EL (cell line): ENCODE results near the gene CD63.
"Not testable (repeated sequence)": the region's sequence is repeated elsewhere in the genome, so short reads cannot be mapped to it uniquely, and the experiment has no call there.

Source experiments
- DNase-seq: peaks from one replicate; pipeline ENCODE4 v3.0.0-alpha.2; 2016

The CD63 gene

DNA sequence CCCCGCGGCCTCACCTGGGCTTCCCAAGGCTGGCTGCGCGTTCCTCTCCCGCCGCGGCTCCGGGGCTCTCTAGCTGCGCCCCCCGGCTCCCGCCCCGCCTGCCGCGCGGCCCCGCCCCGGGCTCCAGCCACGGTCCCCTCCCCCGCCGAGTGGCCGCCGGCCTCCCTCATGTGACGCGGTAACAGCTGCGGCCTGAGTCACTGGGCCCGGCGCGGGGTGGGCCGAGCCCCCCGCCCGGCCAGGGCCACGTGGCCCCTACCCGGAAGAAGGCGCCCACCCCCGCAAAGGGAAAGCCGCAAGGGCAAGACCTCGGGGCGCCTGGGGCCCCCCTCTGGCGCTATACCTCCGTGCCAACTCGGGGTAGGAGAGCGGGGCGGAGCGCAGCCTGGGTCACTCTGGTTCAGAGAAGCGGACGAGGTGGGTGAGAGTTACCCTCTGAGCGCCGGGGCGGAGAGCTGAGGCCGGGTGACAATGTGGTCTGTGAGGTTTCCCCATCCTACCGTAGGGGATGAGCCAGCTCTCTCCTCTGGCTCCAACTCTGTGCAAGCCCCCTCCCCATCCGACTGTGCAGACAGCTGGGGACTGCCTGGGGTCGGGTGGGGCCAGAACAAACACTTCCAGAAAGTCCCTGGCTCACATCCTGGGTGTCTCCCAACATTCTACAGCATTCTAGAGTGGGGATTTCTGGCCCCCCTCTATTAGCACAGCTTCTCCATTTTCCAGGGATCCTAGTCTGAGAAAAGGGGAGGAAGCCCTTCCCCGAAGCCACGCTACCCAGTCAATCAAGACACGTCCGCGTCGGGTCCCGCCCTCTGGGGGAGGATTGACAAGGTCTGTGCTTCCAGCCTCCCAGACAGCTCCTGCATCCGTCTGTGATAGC is at the start of gene CD63:
TSS of gene CD63 (minus strand) at position 71 of the 880 bp plus-strand sequence. CDS start 668 bp downstream, outside the sequence.
- DNase-seq = peak; percentile 96

GRCh38 chr12:55777856-55778255 is 49.0 kb upstream of the CD63 start:
- no peak for DNase-seq

- no peak for DNase-seq
Measured at GRCh38 chr12:55771736-55772135, 42.9 kb upstream of the CD63 start.

DNA sequence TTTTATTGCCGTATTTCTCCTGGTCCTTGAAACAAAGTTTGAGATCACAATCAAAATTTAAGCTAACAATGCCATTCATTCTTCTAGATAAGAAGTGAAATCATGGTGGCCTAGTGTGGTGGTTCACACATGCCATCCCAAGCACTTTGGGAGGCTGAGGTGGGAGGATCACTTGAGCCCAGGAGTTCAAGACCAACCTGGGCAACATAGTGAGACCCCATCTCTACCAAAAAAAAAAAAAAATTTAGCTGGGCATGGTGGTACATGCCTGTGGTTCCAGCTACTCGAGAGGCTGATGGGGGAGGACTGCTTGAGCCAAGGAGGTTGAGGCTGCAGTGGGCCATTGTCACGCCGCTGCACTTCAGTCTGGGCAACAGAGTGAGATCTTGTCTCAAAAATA is 38.3 kb upstream of the CD63 start:
- DNase-seq = no peak

GRCh38 chr12:55765736-55766290 is 37.0 kb upstream of the CD63 start:
- DNase-seq = no peak

DNA sequence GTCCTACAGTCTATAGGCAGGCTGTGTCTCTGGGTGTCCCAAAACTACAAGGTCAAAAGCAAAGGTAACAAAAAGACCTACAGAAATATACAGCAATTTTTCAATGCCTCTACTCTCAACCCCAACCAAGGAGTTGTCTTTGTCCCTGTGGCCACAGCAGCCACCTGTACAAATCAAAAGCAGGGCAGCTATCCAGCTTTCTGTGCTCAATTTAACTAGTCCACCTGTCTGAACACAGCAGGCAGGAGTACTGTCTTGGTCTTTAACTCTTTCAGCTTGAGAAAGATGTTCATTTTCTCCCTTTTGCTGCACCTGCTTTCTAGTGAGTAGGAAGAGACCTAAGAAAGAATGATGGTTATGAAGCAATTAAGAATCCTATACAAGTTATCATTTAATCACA is 33.8 kb upstream of the CD63 start:
- DNase-seq = no peak

DNA sequence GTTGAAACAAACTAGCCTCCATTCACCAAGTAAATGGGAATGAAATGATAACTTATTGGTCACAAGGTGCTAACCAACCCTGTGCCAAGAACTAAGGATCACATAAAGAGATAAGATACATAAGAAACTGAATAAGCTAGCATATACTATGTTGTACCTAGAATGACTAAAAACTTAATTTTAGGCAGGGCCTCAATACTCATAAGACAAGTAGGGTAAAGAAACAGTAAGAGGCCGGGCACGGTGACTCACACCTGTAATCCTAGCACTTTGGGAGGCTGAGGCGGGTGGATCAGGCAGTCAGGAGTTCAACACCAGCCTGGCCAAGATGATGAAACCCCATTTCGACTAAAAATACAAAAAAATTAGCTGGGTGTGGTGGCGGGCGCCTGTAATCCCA is 31.9 kb upstream of the CD63 start:
- no peak for DNase-seq

DNA sequence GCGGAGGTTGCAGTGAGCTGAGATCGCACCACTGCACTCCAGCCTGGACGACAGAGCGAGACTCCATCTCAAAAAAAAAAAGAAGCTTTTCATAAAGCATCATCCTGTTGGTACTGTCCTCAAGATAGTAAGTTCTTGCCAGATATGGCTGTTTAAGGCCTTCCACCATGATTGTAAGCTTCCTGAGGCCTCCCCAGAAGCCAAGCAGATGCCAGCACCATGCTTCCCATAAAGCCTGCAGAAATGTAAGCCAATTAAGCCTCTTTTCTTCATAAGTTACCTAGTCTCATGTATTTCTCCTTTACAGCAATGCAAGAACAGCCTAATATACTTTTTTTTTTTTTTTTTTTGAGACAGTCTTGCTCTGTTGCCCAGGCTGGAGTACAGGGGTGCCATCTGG is 29.8 kb upstream of the CD63 start:
- not testable (repeated sequence) for DNase-seq

DNA sequence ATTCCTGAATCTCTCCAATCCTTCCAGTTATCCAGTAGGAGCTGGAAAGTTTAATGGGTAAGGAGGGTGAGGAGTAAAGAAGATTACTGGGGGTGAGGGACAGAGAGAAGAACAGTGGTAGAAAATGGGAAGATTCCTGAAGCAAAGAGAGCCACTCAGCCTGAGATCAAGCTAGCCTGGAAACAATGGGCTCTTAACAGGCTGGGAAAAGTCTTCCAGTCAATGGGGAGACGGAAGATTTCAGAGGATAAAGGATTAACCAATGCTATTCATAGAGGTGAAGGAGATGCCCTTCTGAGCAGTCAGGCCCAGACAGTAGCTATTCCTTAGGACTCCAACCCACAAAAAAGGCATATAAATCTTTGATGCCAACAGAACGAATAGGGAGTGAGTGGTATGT is 28.9 kb upstream of the CD63 start:
- DNase-seq = no peak

DNA sequence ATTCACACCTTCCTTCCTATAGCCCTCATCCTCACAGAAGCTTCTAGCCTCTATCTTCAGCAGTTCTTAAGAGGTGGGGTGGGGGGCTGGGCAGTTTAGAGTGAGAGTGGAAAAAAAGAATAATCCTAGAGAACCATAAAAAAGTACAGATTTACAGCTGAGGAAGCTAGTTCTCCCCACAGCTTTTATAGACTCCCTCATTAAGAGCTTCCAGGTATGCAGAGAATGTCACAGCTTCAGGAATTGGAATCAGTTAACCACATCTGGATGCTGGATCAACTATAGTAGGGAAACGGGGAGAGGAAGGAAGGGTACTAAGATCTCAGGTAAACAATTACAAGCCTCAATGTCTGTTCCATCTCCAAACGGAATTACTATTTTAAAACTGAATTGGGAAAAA is 26.4 kb upstream of the CD63 start:
- DNase-seq = no peak

GRCh38 chr12:55748230-55748993 is 19.6 kb upstream of the CD63 start:
- no peak for DNase-seq

DNA sequence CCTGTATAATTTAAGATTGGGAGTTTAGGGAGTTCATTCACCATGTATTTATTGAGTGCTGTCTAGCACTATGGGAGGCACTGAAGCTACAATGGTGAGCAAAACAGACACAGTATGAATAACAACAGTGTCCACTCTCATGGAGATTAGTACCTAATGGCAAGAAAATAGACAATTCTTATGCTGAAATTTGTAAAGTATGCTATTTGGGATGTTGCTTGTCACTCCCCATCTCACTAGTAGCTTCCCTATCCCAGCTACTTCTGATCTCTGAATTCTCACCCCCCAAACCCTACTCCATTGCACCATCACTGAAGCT is 18.1 kb upstream of the CD63 start:
- no peak for DNase-seq

DNA sequence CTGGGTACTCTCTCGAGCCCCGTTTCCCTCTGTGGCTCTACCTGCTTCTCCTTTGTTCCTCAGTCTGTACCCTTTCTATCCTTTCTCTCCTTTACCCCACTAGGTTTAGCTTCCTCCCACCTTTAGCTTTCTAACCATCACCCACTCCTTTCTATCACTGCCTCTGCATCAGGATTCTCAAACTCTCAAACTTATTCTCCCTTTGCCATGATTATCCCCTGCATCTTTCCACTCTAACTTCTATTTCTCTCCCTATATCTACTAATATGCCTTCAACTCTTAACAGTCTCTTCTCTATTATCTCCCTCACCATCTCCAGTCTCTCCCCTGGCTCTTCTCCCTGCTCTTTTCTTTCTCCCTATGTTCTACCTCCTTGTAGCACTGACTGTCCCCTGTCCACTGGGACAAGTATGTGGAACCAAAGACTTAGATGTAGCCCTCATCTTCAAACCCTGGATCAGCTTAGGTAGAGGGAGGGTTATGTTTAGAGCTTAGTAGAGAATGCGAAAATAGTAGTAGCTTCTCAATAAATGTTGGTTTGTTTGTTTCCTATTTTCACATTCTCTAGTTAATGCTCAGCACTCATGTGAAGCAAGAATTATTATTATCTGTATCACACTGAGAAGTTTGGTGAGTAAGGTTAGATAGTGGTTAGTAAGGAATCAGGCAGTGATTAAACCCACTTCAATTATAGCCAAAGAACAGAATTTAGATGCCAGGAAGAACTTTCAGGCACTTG is 17.5 kb upstream of the CD63 start:
- no peak for DNase-seq

DNA sequence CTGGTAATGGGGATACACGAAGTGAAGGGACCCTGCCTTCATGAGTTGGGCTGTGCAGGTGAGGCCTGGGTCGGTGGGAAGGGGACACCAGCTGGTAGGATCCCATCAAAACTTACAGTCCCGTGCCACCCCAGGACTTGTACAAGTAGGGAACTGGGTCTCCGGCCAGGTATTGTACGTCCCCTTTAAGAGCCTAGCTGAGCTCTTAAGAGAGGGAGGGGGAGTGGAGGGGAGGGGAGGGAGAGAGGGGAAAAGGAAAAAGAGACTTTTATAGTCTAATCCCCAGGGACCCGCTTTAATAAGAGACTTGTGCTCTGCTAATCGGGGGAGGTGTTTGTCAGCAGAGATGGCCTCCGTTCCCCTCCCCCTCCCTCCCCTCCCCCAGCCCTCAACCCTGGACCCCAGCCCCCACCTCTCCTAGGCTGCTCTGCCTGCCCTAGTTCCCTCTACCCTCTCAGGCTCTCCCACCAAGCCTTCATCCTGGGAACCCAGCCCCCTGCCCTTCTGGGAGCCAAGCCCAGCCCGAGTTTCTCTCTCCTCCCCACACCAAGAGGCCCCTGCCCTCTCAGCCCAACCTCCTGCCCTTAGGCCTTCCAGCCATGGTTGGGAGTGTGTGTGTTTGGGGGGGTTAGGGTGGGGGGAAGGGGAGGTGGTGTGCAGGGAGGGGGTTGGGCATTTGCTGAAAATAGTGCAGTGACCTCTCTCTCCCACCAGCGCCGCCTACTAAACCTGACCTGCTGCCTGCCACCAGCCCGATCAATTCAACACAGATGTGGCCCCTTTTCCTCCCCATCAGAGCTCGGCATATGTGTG is 16.8 kb upstream of the CD63 start:
- no peak for DNase-seq

DNA sequence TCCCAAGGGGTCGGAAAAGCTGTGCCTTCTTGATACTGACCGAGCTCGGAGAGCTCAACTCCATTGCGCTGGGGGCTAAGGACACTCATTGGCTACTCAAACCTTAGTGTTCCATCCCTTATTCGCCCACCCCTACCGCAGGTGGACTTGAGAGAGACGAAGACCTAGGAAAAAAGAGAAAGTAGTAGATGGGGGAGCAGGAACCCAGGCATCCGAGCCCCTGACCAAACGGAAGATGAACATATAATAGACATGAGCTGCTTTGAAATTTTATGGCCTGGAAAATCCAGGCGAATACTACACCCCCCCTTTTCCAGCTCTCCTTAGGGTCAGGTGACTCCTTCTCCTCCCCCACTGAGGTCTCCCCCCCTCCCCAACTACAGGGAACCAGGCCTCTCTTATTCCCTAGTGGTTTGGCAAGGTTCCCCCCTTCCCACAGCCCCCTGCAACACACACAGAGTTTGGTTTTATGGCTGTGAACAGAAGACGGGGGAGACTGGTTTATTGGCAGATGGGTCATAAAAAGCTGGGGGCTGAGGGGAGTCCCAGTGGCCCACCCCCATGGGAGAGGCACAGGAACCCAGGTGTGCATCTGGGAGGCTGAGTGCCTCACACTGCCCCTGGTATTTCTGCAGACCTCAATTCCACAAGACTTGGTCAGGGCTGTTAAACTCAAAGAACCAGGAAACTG is 15.7 kb upstream of the CD63 start:
- no peak for DNase-seq

DNA sequence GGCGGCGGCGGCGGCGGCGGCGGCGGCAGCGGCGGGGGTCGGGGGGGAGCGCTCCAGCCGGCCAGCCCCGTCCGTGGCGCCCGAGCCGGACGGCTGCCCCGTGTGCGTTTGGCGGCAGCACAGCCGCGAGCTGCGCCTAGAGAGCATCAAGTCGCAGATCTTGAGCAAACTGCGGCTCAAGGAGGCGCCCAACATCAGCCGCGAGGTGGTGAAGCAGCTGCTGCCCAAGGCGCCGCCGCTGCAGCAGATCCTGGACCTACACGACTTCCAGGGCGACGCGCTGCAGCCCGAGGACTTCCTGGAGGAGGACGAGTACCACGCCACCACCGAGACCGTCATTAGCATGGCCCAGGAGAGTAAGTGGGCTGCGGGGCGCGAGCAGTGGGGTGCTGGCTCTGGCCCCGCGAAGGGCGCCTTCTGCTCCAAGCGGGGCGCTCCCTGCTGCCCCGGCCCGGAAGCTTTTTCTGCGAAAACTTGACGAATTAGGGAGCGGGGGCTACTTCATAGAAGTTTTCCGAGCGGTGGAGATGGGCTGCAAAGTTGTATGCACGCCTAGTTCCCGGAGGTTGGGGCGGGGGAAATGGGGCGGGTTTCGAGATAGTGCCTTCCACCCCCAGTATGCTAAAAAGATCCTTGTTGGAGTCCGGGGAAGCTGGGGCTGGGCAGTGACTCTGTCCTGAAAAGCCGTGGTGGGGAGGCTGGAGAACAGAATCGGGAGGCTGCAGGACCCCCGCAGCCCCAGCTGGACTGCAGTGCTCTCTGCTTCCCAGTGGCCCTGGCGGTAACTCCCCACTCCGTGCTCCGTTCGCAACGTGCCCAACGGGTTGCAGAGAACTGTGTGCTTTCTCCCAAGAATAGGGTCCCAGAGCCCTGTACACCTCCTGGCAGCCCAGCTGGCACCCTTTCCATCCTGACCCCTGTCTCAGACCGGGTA is 14.9 kb upstream of the CD63 start:
- DNase-seq = peak; percentile 73

DNA sequence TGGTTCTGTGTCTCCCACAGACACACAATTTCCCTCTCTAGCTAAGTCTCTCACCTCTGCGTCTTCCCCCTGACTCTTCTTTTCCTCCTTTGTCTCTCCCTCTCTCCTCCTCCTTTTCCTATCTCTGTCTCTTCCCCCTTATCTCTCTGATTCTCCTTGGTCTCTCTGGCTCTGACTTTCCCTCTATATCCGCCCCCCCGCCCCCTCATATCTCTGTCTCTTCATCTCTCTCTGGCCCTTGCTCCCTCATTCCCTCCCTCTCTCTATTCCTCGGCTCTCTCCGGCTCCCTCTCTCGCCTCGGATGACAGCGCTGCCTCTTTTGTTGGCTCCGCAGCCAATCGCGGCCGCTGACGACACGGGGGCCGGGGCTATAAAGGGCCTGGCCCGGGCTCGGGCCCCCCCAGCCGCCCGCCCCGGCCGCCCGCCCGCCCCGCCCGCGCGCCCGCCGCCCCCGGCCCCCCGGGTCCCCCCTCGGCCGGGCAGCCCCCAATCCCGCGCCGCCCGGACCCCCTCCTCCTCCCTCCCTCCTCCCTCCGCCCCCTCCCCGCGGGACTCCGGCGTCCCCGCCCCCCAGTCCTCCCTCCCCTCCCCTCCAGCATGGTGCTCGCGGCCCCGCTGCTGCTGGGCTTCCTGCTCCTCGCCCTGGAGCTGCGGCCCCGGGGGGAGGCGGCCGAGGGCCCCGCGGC is 14.1 kb upstream of the CD63 start, which contains the start of gene GDF11:
TSS of gene GDF11 (plus strand) at position 404 of the 687 bp plus-strand sequence. CDS start at position 599, 195 bp downstream.
- DNase-seq = peak; percentile 82

GRCh38 chr12:55741931-55742680 is 13.3 kb upstream of the CD63 start:
- no peak for DNase-seq

GRCh38 chr12:55739025-55739378 is 10.2 kb upstream of the CD63 start:
- DNase-seq = no peak
